GM12878 (cell line): ENCODE data around the gene SHFL. TPM values are rescaled to one million over a fixed set of nuclear protein-coding genes. Genes with fewer than 3 reads are reported as not detected.

ENCODE experiments used
- ATAC-seq: fragments of 200-7000 bp; cut with Tn5 transposase; 3 replicates; pipeline ENCODE4 v1.9.1; 2020; ENCODE audit warnings: mild to moderate bottlenecking, moderate library complexity
- BruUV-seq: library from RNA; stranded (reverse); fragments of 400-500 nt; replicated peaks from 2 replicates; lab custom pipeline; 2021; lab: Mats Ljungman, UMichigan
- CTCF ChIA-PET: fragments of 300-600 bp; sonication (Branson Sonifier 250); formaldehyde crosslinking; extraction: SDS; loops from one replicate; lab custom pipeline; 2021; ENCODE audit warnings: inconsistent platforms; lab: Yijun Ruan, JAX
- POLR2A ChIA-PET: fragments of 350-600 bp; formaldehyde crosslinking; extraction: SDS; loops from one replicate; lab custom pipeline; 2021; ENCODE audit warnings: inconsistent platforms; lab: Charles Lee
- RAD21 ChIA-PET: fragments of 300-600 bp; sonication (Branson Sonifier 250); formaldehyde crosslinking; loops from one replicate; lab custom pipeline; 2023; ENCODE audit warnings: antibody characterized with exemption; ENCODE audit not compliant: unreplicated experiment; lab: Charles Lee
- SMC1A ChIA-PET: fragments of 300-600 bp; sonication (Branson Sonifier 250); formaldehyde crosslinking; loops from one replicate; lab custom pipeline; 2023; ENCODE audit not compliant: unreplicated experiment, uncharacterized antibody; lab: Charles Lee
- DNase-seq: peaks from one replicate; pipeline ENCODE4 v3.0.0-alpha.2; 2011; ENCODE audit warnings: low read depth, low spot score
- FAIRE-seq: peaks from 3 replicates; lab custom pipeline; 2011; peaks lifted over from hg19 to GRCh38; lab: Jason Lieb, UNC
- H2AFZ ChIP-seq: 2 replicates; pipeline ENCODE4 v1.6.0; 2011; ENCODE audit warnings: low read depth, low read length, control low read depth; ENCODE audit not compliant: control insufficient read depth
- H3K27ac ChIP-seq: 2 replicates; pipeline ENCODE4 v1.5.1; 2011; ENCODE audit warnings: control low read depth; ENCODE audit not compliant: control insufficient read depth, insufficient read depth
- H3K27me3 ChIP-seq, 2 experiments: replicated peaks in 1 of 2; 2 replicates each; pipeline versions ENCODE4 v1.6.0 to v1.6.1; 2011; ENCODE audit warnings: low read length in 1 of 2; ENCODE audit not compliant: control insufficient read depth in 2 of 2, insufficient read depth in 2 of 2
- H3K36me3 ChIP-seq, 2 experiments: 2 replicates each; pipeline ENCODE4 v1.5.1; 2011; ENCODE audit warnings: low read length in 1 of 2; ENCODE audit not compliant: control insufficient read depth in 2 of 2, insufficient read depth in 2 of 2
- H3K4me1 ChIP-seq: 2 replicates; pipeline ENCODE4 v1.6.1; 2011; ENCODE audit warnings: mild to moderate bottlenecking, low read length, moderate library complexity, mixed read lengths; ENCODE audit not compliant: control insufficient read depth, insufficient read depth
- H3K4me2 ChIP-seq: 2 replicates; pipeline ENCODE4 v1.6.0; 2011; ENCODE audit warnings: control low read depth; ENCODE audit not compliant: control insufficient read depth, insufficient read depth
- H3K4me3 ChIP-seq: fragments of 200-600 bp; sonication (generic); 2 replicates; pipeline ENCODE4 v1.5.1; 2016
- H3K79me2 ChIP-seq: 2 replicates; pipeline ENCODE4 v1.6.0; 2011; ENCODE audit warnings: low read length; ENCODE audit not compliant: control insufficient read depth, insufficient read depth
- H3K9ac ChIP-seq: 2 replicates; pipeline ENCODE4 v1.8.0; 2011; ENCODE audit warnings: low read length, control low read depth, mixed read lengths; ENCODE audit not compliant: control insufficient read depth, insufficient read depth
- H3K9me3 ChIP-seq: replicated peaks from 3 replicates; pipeline ENCODE4 v1.5.1; 2011; ENCODE audit warnings: mild to moderate bottlenecking, low read length; ENCODE audit not compliant: control insufficient read depth, insufficient read depth
- H4K20me1 ChIP-seq: 2 replicates; pipeline ENCODE4 v1.6.0; 2011; ENCODE audit not compliant: control insufficient read depth, insufficient read depth
- BACH1 ChIP-seq: fragments of 450-650 bp; IDR thresholded peaks from 2 replicates; pipeline ENCODE4 v1.6.1; 2017; ENCODE audit warnings: mild to moderate bottlenecking, borderline replicate concordance
- BCL11A ChIP-seq: IDR thresholded peaks from 2 replicates; pipeline ENCODE4 v1.6.1; 2011; ENCODE audit warnings: low read depth, low read length
- KAT2A ChIP-seq: conservative IDR thresholded peaks from 2 replicates; pipeline ENCODE4 v1.6.1; 2011; ENCODE audit warnings: low read depth, low read length; ENCODE audit not compliant: control insufficient read depth
- MTA3 ChIP-seq: IDR thresholded peaks from 2 replicates; pipeline ENCODE4 v1.6.1; 2012; ENCODE audit warnings: low read length, inconsistent platforms, borderline replicate concordance
- NFIC ChIP-seq: IDR thresholded peaks from 2 replicates; pipeline ENCODE4 v1.6.1; 2012; ENCODE audit warnings: low read depth, mild to moderate bottlenecking, inconsistent platforms, low read length, moderate library complexity
- POU2F2 ChIP-seq: IDR thresholded peaks from 3 replicates; pipeline ENCODE4 v1.6.1; 2011; ENCODE audit warnings: low read depth, mild to moderate bottlenecking, low read length, borderline replicate concordance
- RAD21 ChIP-seq: IDR thresholded peaks from 2 replicates; pipeline ENCODE4 v1.6.1; 2011; ENCODE audit warnings: mild to moderate bottlenecking, low read depth, low read length, moderate library complexity; ENCODE audit not compliant: insufficient read depth
- RUNX3 ChIP-seq: IDR thresholded peaks from 2 replicates; pipeline ENCODE4 v1.6.1; 2012; ENCODE audit warnings: low read length, inconsistent platforms
- SMAD5 ChIP-seq: IDR thresholded peaks from 2 replicates; pipeline ENCODE4 v1.6.1; 2016; ENCODE audit warnings: antibody characterized with exemption, low read depth
- SREBF1 ChIP-seq: IDR thresholded peaks from 2 replicates; pipeline ENCODE4 v1.6.1; 2012; ENCODE audit warnings: mild to moderate bottlenecking, low read length
- TCF7 ChIP-seq: IDR thresholded peaks from 2 replicates; pipeline ENCODE4 v1.6.1; 2014; ENCODE audit warnings: antibody characterized with exemption, borderline replicate concordance
- WGBS: methylation state at CpG from one replicate; pipeline ENCODE4 v1.1.6; 2016; ENCODE audit warnings: low lambda C conversion rate; ENCODE audit not compliant: insufficient replicate concordance, insufficient coverage; ENCODE audit errors: missing lambda C conversion rate; 5-methylcytosine and 5-hydroxymethylcytosine counted together
- in situ Hi-C: fragments of 300-500 bp; cut with MboI; formaldehyde crosslinking; loops from 9 replicates; pipeline ENCODE4 v1.14.3; 2018; ENCODE audit warnings: mixed read lengths
- intact Hi-C: fragments of 100-400 bp; cut with micrococcal nuclease; formaldehyde crosslinking; loops from one replicate; pipeline ENCODE4 v1.14.2; 2022; ENCODE audit not compliant: unreplicated experiment
- polyA plus RNA-seq, 11 experiments: library from polyadenylated mRNA; depleted of rRNA in 4 of 11; unstranded in 6 of 11; stranded (reverse) in 5 of 11; fragments of >200 nt; fragmentation: Nextera tagmentation in 4 of 11; fragmentation: Illumina TruSeq in 1 of 11; extraction: Ambion mirVana in 4 of 11; extraction: Trizol in 1 of 11; gene quantifications; 1 replicate in 1 of 11; 2 replicates in 10 of 11; pipeline versions ENCODE4 v1.2.1 to v1.2.3, GENCODE V29; 2011 to 2016; ENCODE audit warnings: inconsistent platforms in 2 of 11, missing spikeins in 2 of 11, low read depth in 1 of 11
- total RNA-seq, 4 experiments: library from RNA; depleted of rRNA in 3 of 4; stranded (reverse); fragments of >200 nt in 3 of 4; fragmentation: Illumina TruSeq in 1 of 4; extraction: Trizol in 1 of 4; gene quantifications; 2 replicates each; pipeline versions ENCODE4 v1.2.1 to v1.2.3, GENCODE V29; 2013 to 2021
- TF ChIP-seq, protein P1 (sequence below): fragments of 450-650 bp; IDR thresholded peaks from 2 replicates; pipeline ENCODE4 v1.6.1; 2017; ENCODE audit warnings: mild to moderate bottlenecking
- TF ChIP-seq, protein P2 (sequence below): IDR thresholded peaks from 2 replicates; pipeline ENCODE4 v1.6.1; 2012; ENCODE audit warnings: low read length, inconsistent platforms
- TF ChIP-seq, protein P3 (sequence below): fragments of 450-650 bp; IDR thresholded peaks from 2 replicates; pipeline ENCODE4 v1.6.1; 2017; ENCODE audit warnings: mild to moderate bottlenecking, moderate library complexity

SHFL gene
- total and polyA plus RNA-seq, 10 of the 15 experiments (the other 5 are each of a cell fraction or from before 2014, with no cell fraction given): 8.0 to 83.8 (median 40.7) TPM

DNA sequence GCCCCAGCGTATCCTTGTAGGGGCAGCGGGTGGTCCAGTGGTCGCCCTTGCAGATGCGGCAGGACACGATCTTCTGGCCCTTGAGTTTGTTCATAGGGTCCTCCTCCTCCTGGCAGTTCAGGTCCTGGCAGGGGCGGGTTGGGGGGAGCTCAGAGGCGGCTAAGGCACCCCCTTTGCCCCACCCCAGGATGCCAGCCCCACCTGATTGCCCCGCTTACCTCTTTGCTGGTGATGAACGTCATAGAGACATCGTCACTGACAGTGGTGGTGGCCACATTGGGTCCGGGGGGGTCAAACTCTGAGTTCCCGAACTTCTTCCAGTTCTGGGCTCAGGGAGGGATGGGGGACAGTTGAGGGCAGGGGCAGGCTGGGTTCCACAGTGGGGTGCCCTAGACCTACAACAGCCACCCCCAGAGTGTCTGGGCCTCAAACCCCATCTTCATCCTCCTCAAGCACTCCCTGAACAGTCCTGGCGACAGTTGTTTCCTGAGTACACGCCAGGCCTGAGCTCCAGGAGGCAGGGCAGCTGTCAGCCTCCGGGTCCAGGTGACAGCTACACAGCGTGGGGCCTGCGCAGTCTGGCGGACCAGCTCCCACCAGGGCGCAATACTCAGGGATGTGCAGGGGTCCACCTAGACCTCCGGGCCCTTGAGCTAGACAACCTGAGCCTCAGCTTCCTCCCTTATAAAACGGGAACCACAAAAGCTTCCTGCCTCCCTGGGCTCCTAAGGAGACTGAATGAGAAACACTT is 30.9 kb downstream of the SHFL start (continued):
- TF ChIP-seq NFIC (no peak), SMAD5 (peak; percentile 50; the same call in 1 of the 2 replicates), POU2F2 (peak; percentile 2; the same call in 2 of the 3 replicates), TCF7 (no peak)

DNA sequence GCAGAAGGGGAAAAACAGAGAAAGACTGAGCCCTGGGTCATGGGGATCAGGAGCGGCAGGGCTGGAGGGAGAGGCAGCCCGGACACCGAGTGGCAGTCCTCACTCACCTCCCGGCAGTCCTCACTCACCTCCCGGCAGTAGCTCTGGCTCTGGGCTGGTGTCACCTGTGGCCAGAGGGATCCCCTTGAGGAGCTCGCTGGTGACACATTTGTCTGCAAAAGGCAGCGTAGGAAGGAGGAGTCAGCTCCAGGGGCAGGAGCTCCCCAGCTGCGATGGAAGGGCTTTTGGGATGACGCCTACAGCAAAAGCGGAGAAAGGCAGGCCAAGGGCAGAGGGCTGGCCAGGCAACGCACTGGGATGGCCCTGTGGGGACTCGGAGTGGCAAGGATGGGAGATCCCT is 32.8 kb downstream of the SHFL start:
- FAIRE-seq: no peak
- intact Hi-C loops (no loop called here), in situ Hi-C loops (no loop called here)
- Histone ChIP-seq H3K4me3 (peak overlapping the region; percentile 96), H3K9ac (peak overlapping the region; percentile 95), H3K27me3 (no peaks in the 10 kb centered on the region)
- POLR2A ChIA-PET: interaction anchor here (0.6 kb wide), 1 partner anchor 128 kb away, joined by 3 read pairs; no protein-coding TSS in a partner anchor
- no peak for TF ChIP-seq SREBF1
- no peak for TF ChIP-seq BCL11A
- no peak for TF ChIP-seq KAT2A
- TF ChIP-seq BACH1: no peak
- TF ChIP-seq, protein P1, sequence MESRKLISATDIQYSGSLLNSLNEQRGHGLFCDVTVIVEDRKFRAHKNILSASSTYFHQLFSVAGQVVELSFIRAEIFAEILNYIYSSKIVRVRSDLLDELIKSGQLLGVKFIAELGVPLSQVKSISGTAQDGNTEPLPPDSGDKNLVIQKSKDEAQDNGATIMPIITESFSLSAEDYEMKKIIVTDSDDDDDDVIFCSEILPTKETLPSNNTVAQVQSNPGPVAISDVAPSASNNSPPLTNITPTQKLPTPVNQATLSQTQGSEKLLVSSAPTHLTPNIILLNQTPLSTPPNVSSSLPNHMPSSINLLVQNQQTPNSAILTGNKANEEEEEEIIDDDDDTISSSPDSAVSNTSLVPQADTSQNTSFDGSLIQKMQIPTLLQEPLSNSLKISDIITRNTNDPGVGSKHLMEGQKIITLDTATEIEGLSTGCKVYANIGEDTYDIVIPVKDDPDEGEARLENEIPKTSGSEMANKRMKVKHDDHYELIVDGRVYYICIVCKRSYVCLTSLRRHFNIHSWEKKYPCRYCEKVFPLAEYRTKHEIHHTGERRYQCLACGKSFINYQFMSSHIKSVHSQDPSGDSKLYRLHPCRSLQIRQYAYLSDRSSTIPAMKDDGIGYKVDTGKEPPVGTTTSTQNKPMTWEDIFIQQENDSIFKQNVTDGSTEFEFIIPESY: no peak
- no peak for TF ChIP-seq MTA3
- TF ChIP-seq, protein P2, sequence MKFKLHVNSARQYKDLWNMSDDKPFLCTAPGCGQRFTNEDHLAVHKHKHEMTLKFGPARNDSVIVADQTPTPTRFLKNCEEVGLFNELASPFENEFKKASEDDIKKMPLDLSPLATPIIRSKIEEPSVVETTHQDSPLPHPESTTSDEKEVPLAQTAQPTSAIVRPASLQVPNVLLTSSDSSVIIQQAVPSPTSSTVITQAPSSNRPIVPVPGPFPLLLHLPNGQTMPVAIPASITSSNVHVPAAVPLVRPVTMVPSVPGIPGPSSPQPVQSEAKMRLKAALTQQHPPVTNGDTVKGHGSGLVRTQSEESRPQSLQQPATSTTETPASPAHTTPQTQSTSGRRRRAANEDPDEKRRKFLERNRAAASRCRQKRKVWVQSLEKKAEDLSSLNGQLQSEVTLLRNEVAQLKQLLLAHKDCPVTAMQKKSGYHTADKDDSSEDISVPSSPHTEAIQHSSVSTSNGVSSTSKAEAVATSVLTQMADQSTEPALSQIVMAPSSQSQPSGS: no peak
- TF ChIP-seq RUNX3: no peak
- TF ChIP-seq RAD21: no peak
- TF ChIP-seq, protein P3, sequence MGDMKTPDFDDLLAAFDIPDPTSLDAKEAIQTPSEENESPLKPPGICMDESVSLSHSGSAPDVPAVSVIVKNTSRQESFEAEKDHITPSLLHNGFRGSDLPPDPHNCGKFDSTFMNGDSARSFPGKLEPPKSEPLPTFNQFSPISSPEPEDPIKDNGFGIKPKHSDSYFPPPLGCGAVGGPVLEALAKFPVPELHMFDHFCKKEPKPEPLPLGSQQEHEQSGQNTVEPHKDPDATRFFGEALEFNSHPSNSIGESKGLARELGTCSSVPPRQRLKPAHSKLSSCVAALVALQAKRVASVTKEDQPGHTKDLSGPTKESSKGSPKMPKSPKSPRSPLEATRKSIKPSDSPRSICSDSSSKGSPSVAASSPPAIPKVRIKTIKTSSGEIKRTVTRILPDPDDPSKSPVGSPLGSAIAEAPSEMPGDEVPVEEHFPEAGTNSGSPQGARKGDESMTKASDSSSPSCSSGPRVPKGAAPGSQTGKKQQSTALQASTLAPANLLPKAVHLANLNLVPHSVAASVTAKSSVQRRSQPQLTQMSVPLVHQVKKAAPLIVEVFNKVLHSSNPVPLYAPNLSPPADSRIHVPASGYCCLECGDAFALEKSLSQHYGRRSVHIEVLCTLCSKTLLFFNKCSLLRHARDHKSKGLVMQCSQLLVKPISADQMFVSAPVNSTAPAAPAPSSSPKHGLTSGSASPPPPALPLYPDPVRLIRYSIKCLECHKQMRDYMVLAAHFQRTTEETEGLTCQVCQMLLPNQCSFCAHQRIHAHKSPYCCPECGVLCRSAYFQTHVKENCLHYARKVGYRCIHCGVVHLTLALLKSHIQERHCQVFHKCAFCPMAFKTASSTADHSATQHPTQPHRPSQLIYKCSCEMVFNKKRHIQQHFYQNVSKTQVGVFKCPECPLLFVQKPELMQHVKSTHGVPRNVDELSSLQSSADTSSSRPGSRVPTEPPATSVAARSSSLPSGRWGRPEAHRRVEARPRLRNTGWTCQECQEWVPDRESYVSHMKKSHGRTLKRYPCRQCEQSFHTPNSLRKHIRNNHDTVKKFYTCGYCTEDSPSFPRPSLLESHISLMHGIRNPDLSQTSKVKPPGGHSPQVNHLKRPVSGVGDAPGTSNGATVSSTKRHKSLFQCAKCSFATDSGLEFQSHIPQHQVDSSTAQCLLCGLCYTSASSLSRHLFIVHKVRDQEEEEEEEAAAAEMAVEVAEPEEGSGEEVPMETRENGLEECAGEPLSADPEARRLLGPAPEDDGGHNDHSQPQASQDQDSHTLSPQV: no peak
- TF ChIP-seq, all 136 proteins: peak for 0
- SMC1A ChIA-PET: interaction anchor here (0.7 kb wide), 1 partner anchor 15 kb away, joined by 3 read pairs; no protein-coding TSS in a partner anchor
- peak overlapping the region; percentile 62 for H3K4me2 ChIP-seq
- CTCF ChIA-PET: interaction anchor here (0.7 to 4.9 kb wide), 6 partner anchors 10 to 187 kb away, joined by 3 to 39 read pairs (median 5); no protein-coding TSS in a partner anchor
- peaks cover 4 to 30% of the 10 kb centered on the region in 2 experiments; a peak in 3 of 4 replicates for H3K36me3 ChIP-seq
- no TSS peak for BruUV-seq
- H3K9me3 ChIP-seq: no peaks in the 10 kb centered on the region
- peaks cover 17% of the 10 kb centered on the region for H3K79me2 ChIP-seq
- no peak overlapping the region for H2AFZ ChIP-seq
- WGBS: 28% methylated on average over 12 of the region's 12 CpGs
- 0 out of 2 replicates have a peak, but pooled peaks cover 2% of the 10 kb centered on the region for H3K4me1 ChIP-seq
- RAD21 ChIA-PET: interaction anchor here (1.2 kb wide), 1 partner anchor 15 kb away, joined by 3 read pairs; no protein-coding TSS in a partner anchor
- H3K27ac ChIP-seq: peak overlapping the region; percentile 89
- H4K20me1 ChIP-seq: no peaks in the 10 kb centered on the region
- ATAC-seq: peak; percentile 1
- no peak for DNase-seq
